Sigmoid colon (tissue), 4 donors: Measurements from ENCODE around the gene ASB16.

Source experiments
- POLR2A ChIP-seq, 2 donors: fragments of 450-650 bp; IDR thresholded peaks; one replicate each; pipeline ENCODE4 v1.6.1; 2016; ENCODE audit warnings: antibody characterized with exemption in 2 of 2, mild to moderate bottlenecking in 2 of 2, moderate library complexity in 2 of 2
- POLR2AphosphoS5 ChIP-seq, 4 donors: sonication (generic); formaldehyde crosslinking; IDR thresholded peaks; one replicate each; pipeline ENCODE4 v1.6.1; 2017; ENCODE audit warnings: antibody characterized with exemption in 4 of 4
- TF ChIP-seq, protein P1 (sequence below), 4 experiments: fragments of 450-650 bp in 3 of 4; fragments of 200-600 bp in 1 of 4; IDR thresholded peaks; one replicate each; pipeline ENCODE4 v1.5.1; 2016 to 2019; ENCODE audit warnings: antibody characterized with exemption in 4 of 4, mild to moderate bottlenecking in 3 of 4, moderate library complexity in 2 of 4

- TF ChIP-seq, protein P1, sequence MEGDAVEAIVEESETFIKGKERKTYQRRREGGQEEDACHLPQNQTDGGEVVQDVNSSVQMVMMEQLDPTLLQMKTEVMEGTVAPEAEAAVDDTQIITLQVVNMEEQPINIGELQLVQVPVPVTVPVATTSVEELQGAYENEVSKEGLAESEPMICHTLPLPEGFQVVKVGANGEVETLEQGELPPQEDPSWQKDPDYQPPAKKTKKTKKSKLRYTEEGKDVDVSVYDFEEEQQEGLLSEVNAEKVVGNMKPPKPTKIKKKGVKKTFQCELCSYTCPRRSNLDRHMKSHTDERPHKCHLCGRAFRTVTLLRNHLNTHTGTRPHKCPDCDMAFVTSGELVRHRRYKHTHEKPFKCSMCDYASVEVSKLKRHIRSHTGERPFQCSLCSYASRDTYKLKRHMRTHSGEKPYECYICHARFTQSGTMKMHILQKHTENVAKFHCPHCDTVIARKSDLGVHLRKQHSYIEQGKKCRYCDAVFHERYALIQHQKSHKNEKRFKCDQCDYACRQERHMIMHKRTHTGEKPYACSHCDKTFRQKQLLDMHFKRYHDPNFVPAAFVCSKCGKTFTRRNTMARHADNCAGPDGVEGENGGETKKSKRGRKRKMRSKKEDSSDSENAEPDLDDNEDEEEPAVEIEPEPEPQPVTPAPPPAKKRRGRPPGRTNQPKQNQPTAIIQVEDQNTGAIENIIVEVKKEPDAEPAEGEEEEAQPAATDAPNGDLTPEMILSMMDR (IDR thresholded peaks at IDR 0.05): no peak
- TF ChIP-seq POLR2AphosphoS5 (IDR thresholded peaks at IDR 0.05): no peak
- TF ChIP-seq POLR2A (IDR thresholded peaks at IDR 0.05): no peak
Measured at GRCh38 chr17:44211281-44212265, 41.1 kb downstream of the ASB16 start.
